Pancreas (tissue), 10 donors: ENCODE results near the gene MATR3. TPM values are rescaled to one million over a fixed set of nuclear protein-coding genes. Genes with fewer than 3 reads are reported as not detected.

Source experiments
- ATAC-seq, 4 donors: fragments of 200-7000 bp; cut with Tn5 transposase; one replicate each; pipeline versions ENCODE4 v1.8.0 to v1.9.1; 2020; ENCODE audit warnings: mild to moderate bottlenecking in 4 of 4, moderate library complexity in 4 of 4
- DNase-seq, 6 donors: peaks; one replicate each; pipeline ENCODE4 v3.0.0-alpha.2; 2020
- FAIRE-seq: peaks from 2 replicates; lab custom pipeline; 2012; peaks lifted over from hg19 to GRCh38; lab: Jason Lieb, UNC
- H3K27ac ChIP-seq, 4 donors: fragments of 200-600 bp; sonication (generic); 1 replicate in 3 of 4; 2 replicates in 1 of 4; pipeline versions ENCODE4 v1.5.0 to v1.8.0; 2020
- H3K27me3 ChIP-seq, 4 donors: fragments of 200-600 bp; one replicate each; pipeline ENCODE4 v1.8.0; 2021
- H3K36me3 ChIP-seq, 3 donors: fragments of 200-600 bp; sonication (generic) in 1 of 3; one replicate each; pipeline versions ENCODE4 v1.5.0 to v1.8.0; 2020 to 2021
- H3K4me1 ChIP-seq, 3 donors: fragments of 200-600 bp; one replicate each; pipeline ENCODE4 v1.8.0; 2021
- H3K4me3 ChIP-seq, 4 donors: fragments of 200-600 bp; sonication (generic) in 2 of 4; one replicate each; pipeline versions ENCODE4 v1.5.0 to v1.8.0; 2020 to 2021
- H3K9me3 ChIP-seq, 4 donors: fragments of 200-600 bp; one replicate each; pipeline ENCODE4 v1.8.0; 2021
- WGBS, 2 donors: extraction: QIAGEN DNeasy Blood & Tissue Kit; methylation state at CpG; one replicate each; pipeline ENCODE4 v1.1.7; 2013; 5-methylcytosine and 5-hydroxymethylcytosine counted together
- intact Hi-C, 3 donors: fragments of 100-400 bp; cut with DNase I; formaldehyde crosslinking; loops; one replicate each; pipeline versions ENCODE4 v1.11.1 to v1.14.2; 2022
- polyA plus RNA-seq, 2 donors: library from polyadenylated mRNA; stranded (reverse); fragments of 200-250 nt; gene quantifications; one replicate each; pipeline ENCODE4 v1.2.3, GENCODE V29; 2013
- total RNA-seq, 6 donors: library from RNA; stranded (reverse); fragmentation: NEBNext Ultra II Directional in 4 of 6; extraction: Animal tissue kit (Norgen Biotek cat#: 25700) in 4 of 6; gene quantifications; one replicate each; pipeline versions ENCODE4 v1.2.1 to v1.2.4, GENCODE V29; 2021 to 2023
- TF ChIP-seq, protein P1 (sequence below), 4 donors: fragments of 200-600 bp; sonication (generic) in 3 of 4; IDR thresholded peaks; one replicate each; pipeline versions ENCODE4 v1.5.0 to v1.8.0; 2021; ENCODE audit warnings: antibody characterized with exemption in 4 of 4
- donor health status: healthy with polysubstance abuse.
- donor health status: DM: no; HTN: no; CAD: no; lungs with moderate emphysema.
- donor health status: DM: no; HTN: no; CAD: no.
- donor health status: control.
- donor health status: control.
- donor health status: Bipolar disorder and iron deficiency.
- donor health status: DM: yes; HTN: yes; CAD: no.
- donor health status: DM: no; HTN: no; CAD: no.
- donor health status: DM: no; HTN: no; CAD: no.
- donor health status: DM: yes; HTN: yes; CAD: no.

Gene MATR3
- total and polyA plus RNA-seq, 8 donors, result 47.0 to 104 (median 77.6) TPM

DNA sequence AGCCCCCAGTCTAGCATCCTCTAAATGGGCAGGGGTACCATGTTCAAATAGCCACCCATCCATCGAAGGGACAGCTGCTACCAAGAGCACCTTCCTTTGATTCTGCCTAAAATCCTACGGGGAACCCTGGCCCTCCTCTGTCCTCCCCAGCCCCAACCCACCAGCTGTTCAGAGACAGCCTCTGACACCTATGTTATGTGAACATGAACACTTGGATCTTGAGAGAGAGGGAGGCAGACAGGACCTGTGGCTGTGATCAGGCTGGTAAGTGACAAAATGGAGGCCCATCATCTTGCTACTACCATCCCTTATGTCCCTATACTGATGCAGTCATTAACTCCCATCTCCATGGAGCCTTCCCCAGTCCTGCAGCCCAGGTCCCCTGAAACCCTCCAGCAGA is 81.4 kb downstream of the MATR3 start:
- FAIRE-seq (no peak), ATAC-seq (no peak), DNase-seq (peak in 1 of 6 donors; percentile 4)
- Histone ChIP-seq H3K27ac (no peak overlapping the region), H3K4me1 (no peaks in the 10 kb centered on the region), H3K36me3 (peaks cover 0 to 6% (median 0%) of the 10 kb centered on the region in 3 donors), H3K4me3 (no peak overlapping the region), H3K27me3 (no peaks in the 10 kb centered on the region), H3K9me3 (no peaks in the 10 kb centered on the region)
- intact Hi-C loops, result no loop called here
- WGBS, 2 donors, result 93 to 100% methylated on average over 2 of the region's 2 CpGs
- TF ChIP-seq, protein P1, sequence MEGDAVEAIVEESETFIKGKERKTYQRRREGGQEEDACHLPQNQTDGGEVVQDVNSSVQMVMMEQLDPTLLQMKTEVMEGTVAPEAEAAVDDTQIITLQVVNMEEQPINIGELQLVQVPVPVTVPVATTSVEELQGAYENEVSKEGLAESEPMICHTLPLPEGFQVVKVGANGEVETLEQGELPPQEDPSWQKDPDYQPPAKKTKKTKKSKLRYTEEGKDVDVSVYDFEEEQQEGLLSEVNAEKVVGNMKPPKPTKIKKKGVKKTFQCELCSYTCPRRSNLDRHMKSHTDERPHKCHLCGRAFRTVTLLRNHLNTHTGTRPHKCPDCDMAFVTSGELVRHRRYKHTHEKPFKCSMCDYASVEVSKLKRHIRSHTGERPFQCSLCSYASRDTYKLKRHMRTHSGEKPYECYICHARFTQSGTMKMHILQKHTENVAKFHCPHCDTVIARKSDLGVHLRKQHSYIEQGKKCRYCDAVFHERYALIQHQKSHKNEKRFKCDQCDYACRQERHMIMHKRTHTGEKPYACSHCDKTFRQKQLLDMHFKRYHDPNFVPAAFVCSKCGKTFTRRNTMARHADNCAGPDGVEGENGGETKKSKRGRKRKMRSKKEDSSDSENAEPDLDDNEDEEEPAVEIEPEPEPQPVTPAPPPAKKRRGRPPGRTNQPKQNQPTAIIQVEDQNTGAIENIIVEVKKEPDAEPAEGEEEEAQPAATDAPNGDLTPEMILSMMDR (IDR thresholded peaks at IDR 0.05), result no peak

DNA sequence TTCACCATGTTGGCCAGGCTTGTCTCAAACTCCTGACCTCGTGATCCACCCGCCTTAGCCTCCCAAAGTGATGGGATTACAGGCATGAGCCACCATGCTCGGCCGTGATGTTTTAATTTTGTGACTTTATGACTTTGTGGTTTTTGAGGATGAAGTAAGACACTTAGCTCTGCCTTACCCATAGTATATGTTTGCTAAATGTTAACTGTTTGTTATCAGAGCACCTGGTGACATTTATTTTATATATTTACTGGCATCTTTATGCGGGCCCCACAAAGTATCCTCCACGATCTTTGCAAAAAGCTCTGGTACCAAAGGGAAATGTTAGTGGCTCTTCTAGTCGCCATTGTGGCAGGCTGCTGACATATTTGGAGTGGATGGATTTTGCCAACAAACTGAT is 82.8 kb downstream of the MATR3 start:
- H3K4me1 ChIP-seq, result no peaks in the 10 kb centered on the region
- no peak overlapping the region for H3K4me3 ChIP-seq
- no peaks in the 10 kb centered on the region for H3K9me3 ChIP-seq
- H3K36me3 ChIP-seq, result peaks cover 0 to 6% (median 0%) of the 10 kb centered on the region in 3 donors
- ATAC-seq (no peak), FAIRE-seq (no peak), DNase-seq (no peak)
- no peaks in the 10 kb centered on the region for H3K27me3 ChIP-seq
- intact Hi-C loops, result no loop called here
- TF ChIP-seq, protein P1 (IDR thresholded peaks at IDR 0.05), result no peak
- H3K27ac ChIP-seq, result no peak overlapping the region
- WGBS, 2 donors, result 91 to 92% methylated on average over 7 of the region's 7 CpGs

GRCh38 chr5:139377226-139377625 is 83.7 kb downstream of the MATR3 start:
- intact Hi-C loops, result no loop called here
- no peak for ATAC-seq
- TF ChIP-seq, protein P1 (IDR thresholded peaks at IDR 0.05), result no peak
- H3K27ac ChIP-seq, result no peak overlapping the region
- 86 to 88% methylated on average over 3 of the region's 3 CpGs for WGBS, 2 donors
- FAIRE-seq, result no peak
- H3K4me3 ChIP-seq, result no peak overlapping the region
- no peaks in the 10 kb centered on the region for H3K9me3 ChIP-seq
- DNase-seq, result no peak
- no peaks in the 10 kb centered on the region for H3K4me1 ChIP-seq
- H3K27me3 ChIP-seq, result no peaks in the 10 kb centered on the region
- H3K36me3 ChIP-seq, result no peaks in the 10 kb centered on the region

GRCh38 chr5:139378101-139378825 is 84.7 kb downstream of the MATR3 start:
- ATAC-seq (no peak), DNase-seq (peak in 1 of 6 donors; percentile 41), FAIRE-seq (no peak)
- Histone ChIP-seq H3K36me3 (no peaks in the 10 kb centered on the region), H3K4me1 (peaks cover 0 to under 1% (median 0%) of the 10 kb centered on the region in 3 donors), H3K4me3 (no peak overlapping the region), H3K27ac (no peak overlapping the region), H3K27me3 (no peaks in the 10 kb centered on the region), H3K9me3 (no peaks in the 10 kb centered on the region)
- TF ChIP-seq, protein P1 (IDR thresholded peaks at IDR 0.05), result no peak
- 79 to 80% methylated on average over 46 to 47 of the region's 47 CpGs for WGBS, 2 donors
- intact Hi-C loops, result no loop called here

DNA sequence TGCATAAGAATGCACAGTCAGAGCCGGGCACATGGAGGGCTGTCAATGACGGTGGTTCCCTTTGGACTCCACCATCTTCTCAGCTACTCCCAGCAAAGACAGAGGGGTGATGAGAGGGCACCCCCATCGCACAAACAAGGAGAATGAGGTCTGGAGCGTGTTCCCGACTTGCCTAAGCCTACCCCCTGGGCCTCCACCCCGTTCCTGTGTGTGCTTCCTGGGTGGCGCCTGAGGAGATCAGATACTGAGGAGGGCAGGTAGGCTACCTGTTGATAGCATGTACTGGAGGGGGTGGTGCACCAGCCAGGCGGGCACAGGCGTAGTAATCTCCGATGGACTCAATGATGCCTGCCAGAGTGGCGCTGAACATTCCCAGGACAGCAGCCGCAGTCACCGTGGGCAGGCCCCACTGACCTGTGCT is 85.4 kb downstream of the MATR3 start:
- H3K27ac ChIP-seq, result no peak overlapping the region
- no peaks in the 10 kb centered on the region for H3K9me3 ChIP-seq
- H3K4me3 ChIP-seq, result no peak overlapping the region
- no peaks in the 10 kb centered on the region for H3K27me3 ChIP-seq
- TF ChIP-seq, protein P1 (IDR thresholded peaks at IDR 0.05), result no peak
- ATAC-seq (no peak), FAIRE-seq (no peak), DNase-seq (peak in 1 of 6 donors; percentile 42)
- intact Hi-C loops, result no loop called here
- H3K36me3 ChIP-seq, result no peaks in the 10 kb centered on the region
- WGBS, 2 donors, result 78 to 84% methylated on average over 13 of the region's 13 CpGs
- peaks cover 0 to 7% (median 0%) of the 10 kb centered on the region in 3 donors for H3K4me1 ChIP-seq
